CD4-positive, alpha-beta T cell treated with Interleukin-12 subunit alpha and Interleukin-12 subunit beta, for 1 hour (primary cell): ENCODE results near the gene AQP4.

Experiments used
- DNase-seq: peaks from one replicate; pipeline ENCODE4 v3.0.0-alpha.2; 2020

AQP4 gene

GRCh38 chr18:26839609-26840008 is 25.9 kb downstream of the AQP4 start:
- no peak for DNase-seq

GRCh38 chr18:26832302-26832701 is 33.2 kb downstream of the AQP4 start:
- DNase-seq: no peak

GRCh38 chr18:26827581-26827980 is 37.9 kb downstream of the AQP4 start:
- no peak for DNase-seq

GRCh38 chr18:26826656-26827235 is 38.8 kb downstream of the AQP4 start:
- DNase-seq: no peak

GRCh38 chr18:26821181-26821580 is 44.3 kb downstream of the AQP4 start:
- no peak for DNase-seq

- no peak for DNase-seq
These were observed 46.5 kb downstream of the AQP4 start for GRCh38 chr18:26819046-26819445.

GRCh38 chr18:26818461-26818860 is 47.0 kb downstream of the AQP4 start:
- no peak for DNase-seq

GRCh38 chr18:26813043-26813442 is 52.5 kb downstream of the AQP4 start:
- DNase-seq: no peak

GRCh38 chr18:26812462-26812861 is 53.0 kb downstream of the AQP4 start:
- no peak for DNase-seq

- no peak for DNase-seq
These were observed 56.2 kb downstream of the AQP4 start for GRCh38 chr18:26809346-26809745.

GRCh38 chr18:26806224-26806623 is 59.3 kb downstream of the AQP4 start:
- DNase-seq: no peak

- no peak for DNase-seq
These were observed 61.0 kb downstream of the AQP4 start for GRCh38 chr18:26804519-26804918.

GRCh38 chr18:26803643-26804042 is 61.9 kb downstream of the AQP4 start:
- DNase-seq: no peak

GRCh38 chr18:26802330-26803200 is 62.9 kb downstream of the AQP4 start:
- no peak for DNase-seq
